H9 (cell line): ENCODE results near the gene CTCFL. TPM values are rescaled to one million over a fixed set of nuclear protein-coding genes. Genes with fewer than 3 reads are reported as not detected.

Experiments used
- DNase-seq: peaks from one replicate; pipeline ENCODE4 v3.0.0-alpha.2; 2017
- H2AFZ ChIP-seq: one replicate; pipeline ENCODE4 v1.6.1; 2013; ENCODE audit warnings: mild to moderate bottlenecking, low read length, control low read depth, moderate library complexity
- H2AK5ac ChIP-seq: 2 replicates; pipeline ENCODE4 v1.6.1; 2013; ENCODE audit warnings: low read length, control low read depth, mixed read lengths; ENCODE audit not compliant: insufficient read length
- H2BK120ac ChIP-seq: one replicate; pipeline ENCODE4 v1.6.1; 2013; ENCODE audit warnings: low read depth, mild to moderate bottlenecking, low read length, control low read depth, inconsistent platforms; ENCODE audit not compliant: poor library complexity, severe bottlenecking
- H2BK12ac ChIP-seq: 2 replicates; pipeline ENCODE4 v1.6.1; 2013; ENCODE audit warnings: low read length, control low read depth, mixed read lengths, low read depth; ENCODE audit not compliant: insufficient read length
- H2BK15ac ChIP-seq: 2 replicates; pipeline ENCODE4 v1.6.1; 2013; ENCODE audit warnings: low read depth, low read length, control low read depth
- H2BK20ac ChIP-seq: one replicate; pipeline ENCODE4 v1.6.1; 2013; ENCODE audit warnings: low read depth, mild to moderate bottlenecking, low read length, control low read depth, inconsistent platforms; ENCODE audit not compliant: poor library complexity, severe bottlenecking
- H2BK5ac ChIP-seq: 2 replicates; pipeline ENCODE4 v1.6.1; 2013; ENCODE audit warnings: low read length, control low read depth, mixed read lengths; ENCODE audit not compliant: insufficient read length
- H3K14ac ChIP-seq: 2 replicates; pipeline ENCODE4 v1.6.1; 2013; ENCODE audit warnings: low read length, control low read depth; ENCODE audit not compliant: insufficient read depth
- H3K18ac ChIP-seq: 2 replicates; pipeline ENCODE4 v1.6.1; 2013; ENCODE audit warnings: low read depth, mild to moderate bottlenecking, mixed read lengths, low read length, control low read depth; ENCODE audit not compliant: insufficient read length
- H3K23ac ChIP-seq: 2 replicates; pipeline ENCODE4 v1.6.1; 2013; ENCODE audit warnings: low read length, control low read depth, mixed read lengths, low read depth; ENCODE audit not compliant: insufficient read length
- H3K23me2 ChIP-seq: 2 replicates; pipeline ENCODE4 v1.6.1; 2013; ENCODE audit warnings: low read depth, mild to moderate bottlenecking, mixed read lengths, low read length, control low read depth; ENCODE audit not compliant: insufficient read length, poor library complexity, severe bottlenecking
- H3K27ac ChIP-seq: 2 replicates; pipeline ENCODE4 v1.5.1; 2013; ENCODE audit warnings: low read length, control low read depth, mixed read lengths, low read depth; ENCODE audit not compliant: insufficient read length
- H3K27me3 ChIP-seq: 2 replicates; pipeline ENCODE4 v1.6.1; 2013; ENCODE audit warnings: low read length, control low read depth, inconsistent platforms; ENCODE audit not compliant: insufficient read depth
- H3K4ac ChIP-seq: 2 replicates; pipeline ENCODE4 v1.6.1; 2013; ENCODE audit warnings: low read depth, mild to moderate bottlenecking, control low read depth, inconsistent platforms, low read length, moderate library complexity
- H3K4me1 ChIP-seq: 2 replicates; pipeline ENCODE4 v1.6.1; 2013; ENCODE audit warnings: low read length, control low read depth, inconsistent platforms; ENCODE audit not compliant: insufficient read depth
- H3K4me2 ChIP-seq: 2 replicates; pipeline ENCODE4 v1.6.1; 2013; ENCODE audit warnings: low read length, control low read depth, mixed read lengths; ENCODE audit not compliant: insufficient read length, insufficient read depth
- H3K56ac ChIP-seq: 2 replicates; pipeline ENCODE4 v1.6.1; 2013; ENCODE audit warnings: low read depth, mild to moderate bottlenecking, mixed read lengths, low read length, control low read depth; ENCODE audit not compliant: insufficient read length
- H3K79me1 ChIP-seq: 2 replicates; pipeline ENCODE4 v1.6.1; 2013; ENCODE audit warnings: low read depth, mild to moderate bottlenecking, moderate library complexity, low read length, control low read depth, inconsistent platforms; ENCODE audit not compliant: insufficient read depth, poor library complexity, severe bottlenecking
- H3K79me2 ChIP-seq: 2 replicates; pipeline ENCODE4 v1.6.1; 2013; ENCODE audit warnings: low read length, control low read depth, inconsistent platforms; ENCODE audit not compliant: insufficient read depth
- H3K9ac ChIP-seq: 2 replicates; pipeline ENCODE4 v1.6.1; 2013; ENCODE audit warnings: low read length, control low read depth, mixed read lengths; ENCODE audit not compliant: insufficient read length; ENCODE audit errors: extremely low read depth
- H3K9me3 ChIP-seq: one replicate; pipeline ENCODE4 v1.6.1; 2013; ENCODE audit warnings: low read depth, low read length, inconsistent platforms; ENCODE audit not compliant: control insufficient read depth
- H3T11ph ChIP-seq: one replicate; pipeline ENCODE4 v1.6.1; 2013; ENCODE audit warnings: mild to moderate bottlenecking, low read length, control low read depth, inconsistent platforms
- H4K20me1 ChIP-seq: one replicate; pipeline ENCODE4 v1.6.1; 2013; ENCODE audit not compliant: control insufficient read depth, insufficient read length, insufficient read depth
- H4K5ac ChIP-seq: 2 replicates; pipeline ENCODE4 v1.6.1; 2013; ENCODE audit warnings: low read depth, mild to moderate bottlenecking, mixed read lengths, low read length, control low read depth; ENCODE audit not compliant: insufficient read length
- H4K8ac ChIP-seq: replicated peaks from 2 replicates; pipeline ENCODE4 v1.6.1; 2013; ENCODE audit warnings: low read length, control low read depth, mixed read lengths, low read depth; ENCODE audit not compliant: insufficient read length
- H4K91ac ChIP-seq: 2 replicates; pipeline ENCODE4 v1.6.1; 2013; ENCODE audit warnings: low read depth, mild to moderate bottlenecking, moderate library complexity, mixed read lengths, low read length, control low read depth; ENCODE audit not compliant: insufficient read length
- H3K27ac Mint-ChIP-seq, 3 experiments: 2 replicates in 2 of 3; 3 replicates in 1 of 3; pipeline ENCODE4 v1.8.0; 2020 to 2021; ENCODE audit warnings: mixed read lengths in 3 of 3, mild to moderate bottlenecking in 1 of 3, moderate library complexity in 1 of 3
- H3K27me3 Mint-ChIP-seq: 2 replicates; pipeline ENCODE4 v1.8.0; 2021; ENCODE audit warnings: low read depth, mild to moderate bottlenecking, moderate library complexity, mixed read lengths
- H3K36me3 Mint-ChIP-seq, 3 experiments: 2 replicates in 2 of 3; 3 replicates in 1 of 3; pipeline ENCODE4 v1.8.0; 2020 to 2021; ENCODE audit warnings: low read depth in 3 of 3, mixed read lengths in 3 of 3; ENCODE audit not compliant: insufficient read depth in 1 of 3
- H3K4me1 Mint-ChIP-seq, 2 experiments: 2 replicates each; pipeline ENCODE4 v1.8.0; 2020; ENCODE audit warnings: mixed read lengths in 2 of 2
- H3K4me3 Mint-ChIP-seq, 2 experiments: 2 replicates in 1 of 2; 3 replicates in 1 of 2; pipeline ENCODE4 v1.8.0; 2020 to 2021; ENCODE audit warnings: mild to moderate bottlenecking in 2 of 2, mixed read lengths in 2 of 2, moderate library complexity in 1 of 2
- H3K9me3 Mint-ChIP-seq, 2 experiments: 2 replicates in 1 of 2; 3 replicates in 1 of 2; pipeline ENCODE4 v1.8.0; 2020; ENCODE audit warnings: mild to moderate bottlenecking in 2 of 2, mixed read lengths in 2 of 2, moderate library complexity in 1 of 2
- CTCF ChIP-seq: fragments of 200-600 bp; sonication (generic); conservative IDR thresholded peaks from 3 replicates; pipeline ENCODE4 v1.8.0; 2021; ENCODE audit warnings: antibody characterized with exemption, mild to moderate bottlenecking
- WGBS: extraction: QIAGEN DNeasy Blood & Tissue Kit; methylation state at CpG from one replicate; pipeline ENCODE4 v1.1.7; 2013; ENCODE audit warnings: missing lambda C conversion rate, low lambda C conversion rate, mixed read lengths; ENCODE audit not compliant: insufficient read length; ENCODE audit errors: extremely low coverage; 5-methylcytosine and 5-hydroxymethylcytosine counted together
- total RNA-seq: library from RNA; stranded (reverse); gene quantifications from 2 replicates; pipeline ENCODE4 v1.2.1, GENCODE V29; 2021

The CTCFL gene
- total RNA-seq, 1 experiment from 2014 or later: 0.90 TPM

- Histone ChIP-seq H2BK20ac (no peak overlapping the region), H2BK120ac (no peak overlapping the region), H3K56ac (no peak overlapping the region), H4K91ac (no peak overlapping the region), H3K79me1 (no peaks in the 10 kb centered on the region), H3K4me2 (no peak overlapping the region), H3K79me2 (no peaks in the 10 kb centered on the region), H3K23me2 (no peaks in the 10 kb centered on the region), H4K8ac (no peak overlapping the region), H3T11ph (no peak overlapping the region), H2AK5ac (no peak overlapping the region), H3K27me3 (no peaks in the 10 kb centered on the region), H3K9ac (no peak overlapping the region), H3K23ac (no peak overlapping the region), H2BK5ac (no peak overlapping the region), H2AFZ (no peak overlapping the region), H3K14ac (no peak overlapping the region), H4K5ac (no peak overlapping the region), H3K9me3 (no peaks in the 10 kb centered on the region), H3K27ac (no peak overlapping the region), H3K4ac (no peak overlapping the region), H2BK15ac (no peak overlapping the region), H4K20me1 (no peaks in the 10 kb centered on the region), H3K18ac (no peak overlapping the region), H2BK12ac (no peak overlapping the region), H3K4me1 (no peaks in the 10 kb centered on the region)
- H3K9me3 Mint-ChIP-seq: peaks cover 5 to 11% of the 10 kb centered on the region in 2 experiments; a peak in 4 of 5 replicates
- H3K27me3 Mint-ChIP-seq: peaks cover 3% of the 10 kb centered on the region
- no CpG with 5 or more reads among the region's 7 CpGs for WGBS
- no peak for TF ChIP-seq CTCF
- H3K4me3 Mint-ChIP-seq: no peak overlapping the region
- H3K27ac Mint-ChIP-seq: no peak overlapping the region
- H3K36me3 Mint-ChIP-seq: peaks cover 0 to 5% (median 5%) of the 10 kb centered on the region in 3 experiments; a peak in 2 of 7 replicates
- H3K4me1 Mint-ChIP-seq: peaks cover 8 to 23% of the 10 kb centered on the region in 2 experiments
- no peak for DNase-seq
Measured at GRCh38 chr20:57458400-57459160, 66.4 kb downstream of the CTCFL start.
